Cerebellar cortex (tissue), 1 donor: ENCODE measurements around the gene ISCA2.
"Not testable (repeated sequence)": the region's sequence is repeated elsewhere in the genome, so short reads cannot be mapped to it uniquely, and the experiment has no call there.

Experiments used
- DNase-seq: peaks from one replicate; pipeline ENCODE4 v3.0.0-alpha.2; 2015; ENCODE audit warnings: low spot score

ISCA2 gene

GRCh38 chr14:74528886-74529285, 35.3 kb downstream of the ISCA2 start:
- DNase-seq = no peak

GRCh38 chr14:74531006-74531405, 37.4 kb downstream of the ISCA2 start:
- DNase-seq = no peak

- DNase-seq = no peak
Measured at GRCh38 chr14:74531467-74531866, 37.9 kb downstream of the ISCA2 start.

GRCh38 chr14:74532246-74532645, 38.7 kb downstream of the ISCA2 start:
- DNase-seq = no peak

- no peak for DNase-seq
Measured at GRCh38 chr14:74533576-74533975, 40.0 kb downstream of the ISCA2 start.

- no peak for DNase-seq
Measured at GRCh38 chr14:74535756-74536325, 42.3 kb downstream of the ISCA2 start.

GRCh38 chr14:74536336-74536735, 42.8 kb downstream of the ISCA2 start:
- DNase-seq = not testable (repeated sequence)

GRCh38 chr14:74538411-74539391, 45.1 kb downstream of the ISCA2 start:
- DNase-seq = no peak

GRCh38 chr14:74539503-74539902, 45.9 kb downstream of the ISCA2 start:
- no peak for DNase-seq

- DNase-seq = no peak
Measured at GRCh38 chr14:74541225-74541624, 47.7 kb downstream of the ISCA2 start.

GRCh38 chr14:74542056-74542685, 48.6 kb downstream of the ISCA2 start:
- no peak for DNase-seq

- no peak for DNase-seq
Measured at GRCh38 chr14:74543771-74544438, 50.3 kb downstream of the ISCA2 start.

GRCh38 chr14:74545386-74545785, 51.8 kb downstream of the ISCA2 start:
- no peak for DNase-seq

- DNase-seq = no peak
Measured at GRCh38 chr14:74546416-74546815, 52.9 kb downstream of the ISCA2 start.
